GM19455 (cell line): ENCODE data around the gene FBXO34.
"Not testable (repeated sequence)": the region's sequence is repeated elsewhere in the genome, so short reads cannot be mapped to it uniquely, and the experiment has no call there.

Experiments
- ATAC-seq: cut with Tn5 transposase; IDR thresholded peaks from one replicate; pipeline ENCODE4 v1.9.1; 2021; ENCODE audit not compliant: unreplicated experiment

Gene FBXO34

GRCh38 chr14:55306938-55307589, 35.8 kb downstream of the FBXO34 start:
- ATAC-seq = no peak

GRCh38 chr14:55309154-55309553, 37.9 kb downstream of the FBXO34 start:
- ATAC-seq = no peak

- no peak for ATAC-seq
Measured at GRCh38 chr14:55309761-55310365, 38.6 kb downstream of the FBXO34 start.

GRCh38 chr14:55312379-55313030, 41.3 kb downstream of the FBXO34 start:
- ATAC-seq = not testable (repeated sequence)

GRCh38 chr14:55313480-55313879, 42.3 kb downstream of the FBXO34 start:
- no peak for ATAC-seq

GRCh38 chr14:55314449-55314848, 43.2 kb downstream of the FBXO34 start:
- no peak for ATAC-seq

GRCh38 chr14:55316564-55316963, 45.3 kb downstream of the FBXO34 start:
- ATAC-seq = no peak

GRCh38 chr14:55317542-55318306, 46.5 kb downstream of the FBXO34 start:
- no peak for ATAC-seq

GRCh38 chr14:55318694-55319093, 47.5 kb downstream of the FBXO34 start:
- no peak for ATAC-seq

- no peak for ATAC-seq
Measured at GRCh38 chr14:55323910-55324309, 52.7 kb downstream of the FBXO34 start.

GRCh38 chr14:55324812-55325211, 53.6 kb downstream of the FBXO34 start:
- ATAC-seq = no peak

GRCh38 chr14:55327179-55327578, 56.0 kb downstream of the FBXO34 start:
- peak; percentile 83 for ATAC-seq

GRCh38 chr14:55328317-55328716, 57.1 kb downstream of the FBXO34 start:
- no peak for ATAC-seq

- no peak for ATAC-seq
Measured at GRCh38 chr14:55329999-55330710, 58.9 kb downstream of the FBXO34 start.

GRCh38 chr14:55332654-55333570, 61.7 kb downstream of the FBXO34 start:
- peak; percentile 52 for ATAC-seq

- ATAC-seq = no peak
Measured at GRCh38 chr14:55333711-55334485, 62.7 kb downstream of the FBXO34 start.

GRCh38 chr14:55336162-55336561, 64.9 kb downstream of the FBXO34 start:
- no peak for ATAC-seq

GRCh38 chr14:55336691-55337090, 65.5 kb downstream of the FBXO34 start:
- ATAC-seq = no peak

GRCh38 chr14:55339770-55340169, 68.5 kb downstream of the FBXO34 start:
- peak; percentile 84 for ATAC-seq
